PC-3 (cell line): ENCODE measurements around the gene MTHFD1L. TPM values are rescaled to one million over a fixed set of nuclear protein-coding genes. Genes with fewer than 3 reads are reported as not detected.
"Not testable (repeated sequence)": the region's sequence is repeated elsewhere in the genome, so short reads cannot be mapped to it uniquely, and the experiment has no call there.

Experiments used
- ATAC-seq: fragments of 200-7000 bp; cut with Tn5 transposase; 2 replicates; pipeline ENCODE4 v1.9.1; 2020; ENCODE audit warnings: mild to moderate bottlenecking, moderate library complexity
- BruUV-seq: library from RNA; stranded (reverse); fragments of 400-500 nt; replicated peaks from 2 replicates; lab custom pipeline; 2021; lab: Mats Ljungman, UMichigan
- CTCF ChIA-PET: fragments of 300-600 bp; sonication (Branson Sonifier 250); formaldehyde crosslinking; loops from one replicate; lab custom pipeline; 2022; ENCODE audit warnings: antibody characterized with exemption; lab: Charles Lee
- POLR2A ChIA-PET: fragments of 300-600 bp; sonication (Branson Sonifier 250); formaldehyde crosslinking; loops from one replicate; lab custom pipeline; 2022; ENCODE audit warnings: antibody characterized with exemption; ENCODE audit not compliant: unreplicated experiment; lab: Charles Lee
- DNase-seq: peaks from one replicate; pipeline ENCODE4 v3.0.0-alpha.2; 2015
- H2AFZ ChIP-seq: fragments of 300-600 bp; sonication (generic); 2 replicates; pipeline ENCODE4 v1.6.0; 2016; ENCODE audit warnings: antibody characterized with exemption, low read length
- H3F3A ChIP-seq: fragments of 300-600 bp; sonication (generic); one replicate; pipeline ENCODE4 v1.6.0; 2017; ENCODE audit warnings: antibody characterized with exemption, low read length, control low read depth, mild to moderate bottlenecking; ENCODE audit not compliant: unreplicated experiment
- H3K27ac ChIP-seq: fragments of 300-600 bp; sonication (generic); 2 replicates; pipeline ENCODE4 v1.5.1; 2016; ENCODE audit warnings: mild to moderate bottlenecking, low read length
- H3K27me3 ChIP-seq: fragments of 300-600 bp; sonication (generic); 2 replicates; pipeline ENCODE4 v1.6.1; 2016; ENCODE audit warnings: low read length, mixed read lengths
- H3K36me3 ChIP-seq: fragments of 300-600 bp; sonication (generic); 2 replicates; pipeline ENCODE4 v1.6.1; 2016; ENCODE audit warnings: low read depth, mixed run types, low read length, mixed read lengths
- H3K4me1 ChIP-seq: fragments of 300-600 bp; sonication (generic); 2 replicates; pipeline ENCODE4 v1.5.1; 2016; ENCODE audit warnings: low read length; ENCODE audit not compliant: insufficient read depth
- H3K4me2 ChIP-seq: fragments of 300-600 bp; sonication (generic); 2 replicates; pipeline ENCODE4 v1.6.0; 2016; ENCODE audit warnings: low read length
- H3K4me3 ChIP-seq: fragments of 300-600 bp; sonication (generic); 2 replicates; pipeline ENCODE4 v1.5.1; 2016; ENCODE audit warnings: mild to moderate bottlenecking, low read length, mixed read lengths
- H3K79me2 ChIP-seq: fragments of 300-600 bp; sonication (generic); 2 replicates; pipeline ENCODE4 v1.6.1; 2017; ENCODE audit warnings: low read length, mixed read lengths
- H3K9ac ChIP-seq: fragments of 300-600 bp; sonication (generic); 2 replicates; pipeline ENCODE4 v1.6.0; 2016; ENCODE audit warnings: mild to moderate bottlenecking, low read length
- H3K9me2 ChIP-seq: fragments of 300-600 bp; sonication (generic); replicated peaks from 2 replicates; pipeline ENCODE4 v1.6.1; 2016; ENCODE audit warnings: mixed run types, low read length, mixed read lengths
- H3K9me3 ChIP-seq: fragments of 300-600 bp; sonication (generic); 2 replicates; pipeline ENCODE4 v1.6.1; 2016; ENCODE audit warnings: low read length, mixed read lengths
- H4K20me1 ChIP-seq: fragments of 300-600 bp; sonication (generic); 2 replicates; pipeline ENCODE4 v1.6.1; 2016; ENCODE audit warnings: low read length, mixed read lengths
- EZH2 ChIP-seq: fragments of 300-600 bp; sonication (generic); IDR thresholded peaks from one replicate; pipeline ENCODE4 v1.6.1; 2017; ENCODE audit warnings: antibody characterized with exemption, mild to moderate bottlenecking, low read length; ENCODE audit not compliant: unreplicated experiment
- EZH2phosphoT487 ChIP-seq: fragments of 300-600 bp; sonication (generic); IDR thresholded peaks from 2 replicates; pipeline ENCODE4 v1.6.1; 2018; ENCODE audit warnings: mild to moderate bottlenecking, antibody characterized with exemption, low read length, borderline replicate concordance
- intact Hi-C: fragments of 100-400 bp; cut with micrococcal nuclease; formaldehyde crosslinking; loops from 2 replicates; pipeline ENCODE4 v1.9.0; 2023
- total RNA-seq: library from RNA; depleted of rRNA; stranded (reverse); fragments of >200 nt; gene quantifications from 2 replicates; pipeline ENCODE4 v1.2.3, GENCODE V29; 2014
- TF ChIP-seq, protein P1 (sequence below): fragments of 300-600 bp; sonication (generic); conservative IDR thresholded peaks from 2 replicates; pipeline ENCODE4 v1.5.1; 2017; ENCODE audit warnings: antibody characterized with exemption, low read depth, mild to moderate bottlenecking, low read length

MTHFD1L gene
- total RNA-seq, 1 experiment from 2014 or later = 11.9 TPM

- Histone ChIP-seq H3K9me2 (no peaks in the 10 kb centered on the region), H3K27me3 (no peaks in the 10 kb centered on the region), H3K36me3 (no peaks in the 10 kb centered on the region), H3K4me3 (no peak overlapping the region), H2AFZ (no peak overlapping the region), H3F3A (no peaks in the 10 kb centered on the region), H3K9ac (no peak overlapping the region), H3K79me2 (no peaks in the 10 kb centered on the region), H3K27ac (no peak overlapping the region), H3K4me2 (no peak overlapping the region), H3K9me3 (no peaks in the 10 kb centered on the region), H3K4me1 (peaks cover 9% of the 10 kb centered on the region; the same call in 1 of the 2 replicates), H4K20me1 (no peaks in the 10 kb centered on the region)
- TF ChIP-seq EZH2phosphoT487 = no peak
- no peak for TF ChIP-seq EZH2
- TF ChIP-seq, protein P1, sequence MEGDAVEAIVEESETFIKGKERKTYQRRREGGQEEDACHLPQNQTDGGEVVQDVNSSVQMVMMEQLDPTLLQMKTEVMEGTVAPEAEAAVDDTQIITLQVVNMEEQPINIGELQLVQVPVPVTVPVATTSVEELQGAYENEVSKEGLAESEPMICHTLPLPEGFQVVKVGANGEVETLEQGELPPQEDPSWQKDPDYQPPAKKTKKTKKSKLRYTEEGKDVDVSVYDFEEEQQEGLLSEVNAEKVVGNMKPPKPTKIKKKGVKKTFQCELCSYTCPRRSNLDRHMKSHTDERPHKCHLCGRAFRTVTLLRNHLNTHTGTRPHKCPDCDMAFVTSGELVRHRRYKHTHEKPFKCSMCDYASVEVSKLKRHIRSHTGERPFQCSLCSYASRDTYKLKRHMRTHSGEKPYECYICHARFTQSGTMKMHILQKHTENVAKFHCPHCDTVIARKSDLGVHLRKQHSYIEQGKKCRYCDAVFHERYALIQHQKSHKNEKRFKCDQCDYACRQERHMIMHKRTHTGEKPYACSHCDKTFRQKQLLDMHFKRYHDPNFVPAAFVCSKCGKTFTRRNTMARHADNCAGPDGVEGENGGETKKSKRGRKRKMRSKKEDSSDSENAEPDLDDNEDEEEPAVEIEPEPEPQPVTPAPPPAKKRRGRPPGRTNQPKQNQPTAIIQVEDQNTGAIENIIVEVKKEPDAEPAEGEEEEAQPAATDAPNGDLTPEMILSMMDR = no peak
- ATAC-seq (no peak), DNase-seq (no peak)
- POLR2A ChIA-PET = no interaction called here
- intact Hi-C loops = no loop called here
- no TSS peak for BruUV-seq
- CTCF ChIA-PET = no interaction called here
These were observed 38.7 kb upstream of the MTHFD1L start for GRCh38 chr6:150826788-150827187.

GRCh38 chr6:150828107-150828506 is 37.4 kb upstream of the MTHFD1L start:
- H2AFZ ChIP-seq, ATAC-seq, H3K27ac ChIP-seq, BruUV-seq, H3K79me2 ChIP-seq, H3K4me1 ChIP-seq, H3K9me2 ChIP-seq, intact Hi-C loops, DNase-seq, H3K9me3 ChIP-seq, H3K36me3 ChIP-seq, H3K9ac ChIP-seq, H3F3A ChIP-seq, CTCF ChIA-PET, H3K27me3 ChIP-seq, H4K20me1 ChIP-seq, H3K4me3 ChIP-seq, POLR2A ChIA-PET, H3K4me2 ChIP-seq: not testable (repeated sequence)

- no peaks in the 10 kb centered on the region for H3K9me3 ChIP-seq
- ChIA-PET POLR2A (no interaction called here), CTCF (no interaction called here)
- no peaks in the 10 kb centered on the region for H3K79me2 ChIP-seq
- no peak overlapping the region for H3K9ac ChIP-seq
- no peak overlapping the region for H2AFZ ChIP-seq
- peaks cover 9% of the 10 kb centered on the region; the same call in 1 of the 2 replicates for H3K4me1 ChIP-seq
- H3K4me3 ChIP-seq = no peak overlapping the region
- no peaks in the 10 kb centered on the region for H3K27me3 ChIP-seq
- no peaks in the 10 kb centered on the region for H4K20me1 ChIP-seq
- H3F3A ChIP-seq = no peaks in the 10 kb centered on the region
- no peak overlapping the region for H3K4me2 ChIP-seq
- DNase-seq (peak; percentile 9), ATAC-seq (no peak; the same call in 1 of the 2 replicates)
- BruUV-seq = no TSS peak
- H3K9me2 ChIP-seq = no peaks in the 10 kb centered on the region
- no peaks in the 10 kb centered on the region for H3K36me3 ChIP-seq
- TF ChIP-seq EZH2 (no peak), EZH2phosphoT487 (no peak)
- H3K27ac ChIP-seq = no peak overlapping the region
- intact Hi-C loops = no loop called here
These were observed 34.9 kb upstream of the MTHFD1L start for GRCh38 chr6:150830439-150831165.

- H2AFZ ChIP-seq = no peak overlapping the region
- CTCF ChIA-PET = no interaction called here
- no peaks in the 10 kb centered on the region for H3K9me2 ChIP-seq
- TF ChIP-seq, protein P1 = no peak
- TF ChIP-seq EZH2 (no peak), EZH2phosphoT487 (no peak)
- no peak overlapping the region for H3K27ac ChIP-seq
- no peak overlapping the region for H3K4me3 ChIP-seq
- no peaks in the 10 kb centered on the region for H3K36me3 ChIP-seq
- POLR2A ChIA-PET = no interaction called here
- intact Hi-C loops = no loop called here
- no peaks in the 10 kb centered on the region for H4K20me1 ChIP-seq
- peaks cover 13% of the 10 kb centered on the region for H3K4me1 ChIP-seq
- H3K9ac ChIP-seq = no peak overlapping the region
- H3K9me3 ChIP-seq = no peaks in the 10 kb centered on the region
- H3K27me3 ChIP-seq = no peaks in the 10 kb centered on the region
- ATAC-seq (no peak), DNase-seq (no peak)
- no TSS peak for BruUV-seq
- no peaks in the 10 kb centered on the region for H3K79me2 ChIP-seq
- no peaks in the 10 kb centered on the region for H3F3A ChIP-seq
- H3K4me2 ChIP-seq = no peak overlapping the region
These were observed 33.9 kb upstream of the MTHFD1L start for GRCh38 chr6:150831577-150831976.
